Measurements from ENCODE around the gene CCL14. TPM values are rescaled to one million over a fixed set of nuclear protein-coding genes. Genes with fewer than 3 reads are reported as not detected.

CCL14 gene
- total RNA-seq, 1 experiment from 2014 or later = not detected

DNA sequence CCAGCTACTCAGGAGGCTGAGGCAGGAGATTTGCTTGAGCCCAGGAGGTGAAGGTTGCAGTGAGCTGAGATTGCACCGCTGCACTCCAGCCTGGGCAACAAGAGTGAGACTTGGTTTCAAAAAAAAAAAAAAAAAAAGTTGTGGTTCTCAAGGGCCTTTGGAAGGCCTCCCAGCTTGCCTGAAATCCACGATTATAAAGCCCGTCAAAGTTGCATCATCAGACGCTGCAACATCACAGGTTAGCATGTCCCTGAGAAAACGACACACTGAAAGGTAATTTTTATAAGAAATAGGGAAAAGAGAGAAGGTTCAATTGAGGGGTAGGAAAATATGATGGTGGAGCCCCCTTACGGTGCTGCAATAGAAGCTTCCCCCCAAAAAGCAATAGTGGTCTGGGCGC is 38.4 kb downstream of the CCL14 start:
- TF ChIP-seq, protein P1, sequence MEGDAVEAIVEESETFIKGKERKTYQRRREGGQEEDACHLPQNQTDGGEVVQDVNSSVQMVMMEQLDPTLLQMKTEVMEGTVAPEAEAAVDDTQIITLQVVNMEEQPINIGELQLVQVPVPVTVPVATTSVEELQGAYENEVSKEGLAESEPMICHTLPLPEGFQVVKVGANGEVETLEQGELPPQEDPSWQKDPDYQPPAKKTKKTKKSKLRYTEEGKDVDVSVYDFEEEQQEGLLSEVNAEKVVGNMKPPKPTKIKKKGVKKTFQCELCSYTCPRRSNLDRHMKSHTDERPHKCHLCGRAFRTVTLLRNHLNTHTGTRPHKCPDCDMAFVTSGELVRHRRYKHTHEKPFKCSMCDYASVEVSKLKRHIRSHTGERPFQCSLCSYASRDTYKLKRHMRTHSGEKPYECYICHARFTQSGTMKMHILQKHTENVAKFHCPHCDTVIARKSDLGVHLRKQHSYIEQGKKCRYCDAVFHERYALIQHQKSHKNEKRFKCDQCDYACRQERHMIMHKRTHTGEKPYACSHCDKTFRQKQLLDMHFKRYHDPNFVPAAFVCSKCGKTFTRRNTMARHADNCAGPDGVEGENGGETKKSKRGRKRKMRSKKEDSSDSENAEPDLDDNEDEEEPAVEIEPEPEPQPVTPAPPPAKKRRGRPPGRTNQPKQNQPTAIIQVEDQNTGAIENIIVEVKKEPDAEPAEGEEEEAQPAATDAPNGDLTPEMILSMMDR (conservative IDR thresholded peaks at IDR 0.05) = no peak
- peaks cover 2% of the 10 kb centered on the region in 2 experiments; a peak in 3 of 4 replicates for H3K4me1 Mint-ChIP-seq
- H3K27me3 ChIP-seq (ENCODE audit: insufficient read depth, low read length) = no peaks in the 10 kb centered on the region
- H3K23ac ChIP-seq (ENCODE audit: insufficient read length, low read depth, low read length) = no peak overlapping the region
- H4K20me1 ChIP-seq (ENCODE audit: control insufficient read depth, insufficient read depth, insufficient read length) = no peaks in the 10 kb centered on the region
- H4K8ac ChIP-seq (replicated peaks; ENCODE audit: insufficient read length, low read depth, low read length) = no peak overlapping the region
- no peak overlapping the region for H2BK12ac ChIP-seq (ENCODE audit: insufficient read length, low read depth, low read length)
- no peak overlapping the region for H2BK20ac ChIP-seq (ENCODE audit: low read depth, low read length, poor library complexity, severe bottlenecking)
- no peak overlapping the region for H2BK15ac ChIP-seq (ENCODE audit: low read depth, low read length)
- no peak overlapping the region for H3K4me3 Mint-ChIP-seq
- H3K4me2 ChIP-seq (ENCODE audit: insufficient read depth, insufficient read length, low read length) = no peak overlapping the region
- H3K9me3 Mint-ChIP-seq = no peaks in the 10 kb centered on the region
- no peak overlapping the region; a peak in 1 of 7 replicates for H3K27ac Mint-ChIP-seq
- H4K5ac ChIP-seq (ENCODE audit: insufficient read length, low read depth, low read length) = no peak overlapping the region
- WGBS (ENCODE audit: extremely low coverage, insufficient read length, low lambda C conversion rate) = no CpG with 5 or more reads among the region's 7 CpGs
- no peak overlapping the region for H2BK5ac ChIP-seq (ENCODE audit: insufficient read length, low read length)
- no peaks in the 10 kb centered on the region for H3K79me2 ChIP-seq (ENCODE audit: insufficient read depth, low read length)
- no peak overlapping the region for H2AFZ ChIP-seq (ENCODE audit: low read length)
- no peaks in the 10 kb centered on the region for H3K79me1 ChIP-seq (ENCODE audit: insufficient read depth, low read depth, low read length, poor library complexity, severe bottlenecking)
- no peak for DNase-seq
- no peak overlapping the region for H3T11ph ChIP-seq (ENCODE audit: low read length)
- H3K56ac ChIP-seq (ENCODE audit: insufficient read length, low read depth, low read length) = no peak overlapping the region
- no peak overlapping the region for H3K14ac ChIP-seq (ENCODE audit: insufficient read depth, low read length)
- H3K9ac ChIP-seq (ENCODE audit: extremely low read depth, insufficient read length, low read length) = no peak overlapping the region
- no peaks in the 10 kb centered on the region for H3K23me2 ChIP-seq (ENCODE audit: insufficient read length, low read depth, low read length, poor library complexity, severe bottlenecking)
- no peak overlapping the region for H3K4ac ChIP-seq (ENCODE audit: low read depth, low read length)
- no peaks in the 10 kb centered on the region for H3K9me3 ChIP-seq (ENCODE audit: control insufficient read depth, low read depth, low read length)
- no peaks in the 10 kb centered on the region for H3K36me3 Mint-ChIP-seq (ENCODE audit: insufficient read depth in 1 of 3, low read depth in 3 of 3)
- no peak overlapping the region for H4K91ac ChIP-seq (ENCODE audit: insufficient read length, low read depth, low read length)
- no peaks in the 10 kb centered on the region for H3K4me1 ChIP-seq (ENCODE audit: insufficient read depth, low read length)
- H2AK5ac ChIP-seq (ENCODE audit: insufficient read length, low read length) = no peak overlapping the region
- no peak overlapping the region for H3K18ac ChIP-seq (ENCODE audit: insufficient read length, low read depth, low read length)
- H3K27me3 Mint-ChIP-seq (ENCODE audit: low read depth) = peaks cover 3% of the 10 kb centered on the region; the same call in 1 of the 2 replicates
- no peak overlapping the region for H3K27ac ChIP-seq (ENCODE audit: insufficient read length, low read depth, low read length)
- no peak overlapping the region for H2BK120ac ChIP-seq (ENCODE audit: low read depth, low read length, poor library complexity, severe bottlenecking)

All from H9 (cell line).